Dedifferentiated amniotic fluid mesenchymal stem cell (primary cell): Measurements from ENCODE around the gene HOXA1.

Source experiments
- DNase-seq: peaks from one replicate; pipeline ENCODE4 v3.0.0-alpha.2; 2016; ENCODE audit errors: extremely low spot score

The HOXA1 gene

DNA sequence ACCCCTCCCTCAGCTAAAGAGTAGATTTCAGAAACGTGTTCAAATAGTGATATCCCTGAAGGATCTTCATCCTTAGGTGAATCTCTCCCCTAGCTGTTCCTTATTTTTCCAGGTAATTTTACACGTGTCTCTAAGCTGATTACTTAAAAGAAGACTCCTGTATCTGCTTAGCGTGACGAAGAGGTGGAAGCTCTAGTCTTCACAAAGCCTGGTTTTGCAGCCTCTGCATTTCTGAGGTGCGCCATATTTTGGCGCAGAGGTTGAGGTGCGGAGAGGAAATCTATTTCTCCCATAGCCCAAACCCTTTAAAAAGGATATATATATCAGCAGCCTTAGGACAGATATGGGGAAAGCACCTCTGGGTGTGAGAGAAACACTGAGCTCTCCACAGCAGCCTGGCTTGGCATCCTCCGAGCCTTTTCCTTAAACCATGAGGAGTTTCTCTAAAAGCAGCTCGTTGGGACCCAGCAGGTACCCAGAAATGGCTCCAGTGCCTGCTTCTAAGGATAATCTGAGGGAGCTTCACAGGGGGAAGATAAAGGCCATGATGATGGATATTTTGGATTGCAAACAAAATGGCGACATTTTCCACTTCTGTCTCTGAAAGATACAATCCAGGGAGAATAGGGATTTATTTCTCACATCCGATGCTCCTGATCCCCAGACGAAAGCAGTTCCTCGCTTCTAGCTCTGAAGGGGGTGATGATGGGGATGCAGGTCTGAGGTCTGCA lies 9.7 kb upstream of the HOXA1 start:
- no peak for DNase-seq

DNA sequence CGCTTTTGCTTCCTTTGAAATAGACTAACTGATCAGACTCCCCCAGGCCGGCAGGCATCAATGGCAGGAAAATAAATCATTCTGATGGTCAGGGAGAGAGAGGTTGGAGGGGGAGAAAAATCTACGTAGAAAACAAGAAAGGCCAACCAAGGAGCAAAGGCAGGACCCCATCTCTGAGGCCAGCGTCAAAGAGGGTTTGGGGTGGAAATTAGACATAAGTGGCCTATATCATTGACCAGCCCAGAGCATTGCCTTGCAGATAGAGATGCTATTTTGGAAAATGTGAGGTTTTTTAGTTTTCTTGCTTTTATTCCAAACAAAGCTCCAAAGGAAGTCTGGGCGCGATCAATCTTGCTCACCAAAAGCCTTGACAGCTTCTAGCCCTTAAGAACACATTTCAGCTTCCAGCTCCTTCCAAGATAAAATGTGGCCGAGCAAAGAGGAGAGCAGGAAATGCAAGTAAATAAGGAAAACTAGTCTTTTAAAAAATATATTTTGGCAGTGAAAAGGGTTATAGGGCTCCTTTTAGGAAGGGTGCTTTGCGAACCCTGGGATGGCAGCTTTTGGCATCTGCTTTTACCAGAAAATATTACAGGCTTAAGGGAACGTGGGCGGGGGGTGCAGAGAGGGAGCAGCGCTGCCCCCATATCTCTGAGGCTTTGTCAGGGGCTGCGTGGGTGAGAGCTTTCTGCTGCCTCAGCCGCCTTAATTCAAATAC lies 8.7 kb upstream of the HOXA1 start:
- DNase-seq, result no peak

DNA sequence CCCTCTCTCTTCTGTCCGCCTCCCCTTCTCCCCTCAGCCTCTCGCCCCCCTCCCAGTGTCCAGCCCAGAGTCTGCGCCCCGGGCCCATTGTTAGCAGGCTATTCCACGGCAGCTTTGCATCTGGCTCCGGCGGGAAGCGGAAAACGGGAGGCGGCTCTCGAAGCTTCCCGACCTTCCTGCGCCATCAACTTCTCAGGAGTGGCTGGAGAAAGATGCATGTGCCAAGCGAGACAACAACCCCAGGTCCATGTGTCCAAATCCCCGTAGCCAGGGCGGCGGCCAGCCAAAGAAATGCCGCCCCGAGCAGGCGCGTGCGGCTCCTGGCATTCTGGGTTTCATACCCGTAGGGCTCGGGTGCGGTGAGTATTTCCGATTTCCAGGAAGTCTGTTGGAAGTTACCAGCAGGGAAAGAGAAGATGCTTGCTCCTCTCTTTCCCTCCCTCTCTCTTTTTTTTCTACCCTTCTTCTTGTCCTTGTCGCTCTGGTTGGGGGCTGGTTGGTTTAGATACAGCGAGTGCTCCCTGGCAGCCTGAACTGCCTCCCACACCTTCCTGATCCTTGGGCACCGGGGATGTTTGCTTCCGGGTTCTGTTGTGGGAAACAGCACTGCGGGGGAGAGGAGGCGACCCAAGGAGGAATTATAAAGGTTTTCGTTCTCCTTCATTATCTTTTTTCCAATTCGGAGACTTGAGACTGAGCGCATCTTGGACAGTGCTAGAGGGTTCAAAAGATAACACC lies 7.9 kb upstream of the HOXA1 start:
- DNase-seq, result no peak

DNA sequence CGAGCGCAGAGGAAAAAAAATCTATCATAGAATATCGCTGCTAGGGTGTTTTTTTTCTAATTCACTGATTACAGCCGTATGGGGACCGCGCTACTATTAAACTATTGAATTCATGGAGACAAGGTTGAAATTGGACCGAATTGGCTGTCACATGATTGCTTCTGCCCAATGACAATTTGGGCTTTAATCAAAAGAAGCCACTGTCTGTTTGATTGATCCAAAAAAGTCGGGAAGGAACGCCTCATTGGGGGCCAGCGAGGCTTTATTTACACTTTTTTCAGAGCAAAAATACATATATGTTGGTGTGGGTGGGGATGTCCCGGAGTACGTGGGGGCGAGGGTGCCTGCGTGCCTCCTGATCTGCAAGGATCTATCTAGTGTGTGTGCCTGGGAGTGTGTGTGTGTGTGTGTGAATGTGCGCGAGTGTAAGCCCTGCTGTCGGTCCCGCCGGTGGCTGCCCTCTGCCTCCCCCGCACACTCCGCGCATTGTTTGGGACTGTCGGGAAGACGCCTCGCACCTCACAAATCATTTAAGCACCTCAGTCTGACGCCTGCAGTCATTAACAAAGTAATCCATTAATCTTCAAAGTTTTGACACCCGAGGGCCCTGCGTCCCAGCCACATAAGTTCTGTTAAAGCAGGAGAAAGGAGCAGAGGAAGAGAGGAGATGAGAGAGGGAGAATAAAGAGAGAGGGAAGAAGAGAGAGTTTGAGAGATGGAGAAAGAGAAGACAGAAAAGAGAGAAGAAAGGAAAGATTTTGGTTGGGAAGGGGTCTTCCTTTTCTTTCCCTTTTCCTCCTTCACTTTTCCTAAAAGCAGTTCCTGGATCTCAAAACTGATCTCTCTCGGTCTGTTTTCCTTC lies 7.0 kb upstream of the HOXA1 start, which contains the start of gene HOXA2:
HOXA2 (minus strand) TSS at position 103 of the 862 bp plus-strand sequence. CDS start 183 bp downstream, outside the sequence.
- DNase-seq, result no peak

- DNase-seq, result no peak
These were observed 6.3 kb upstream of the HOXA1 start for GRCh38 chr7:27101957-27102580.

- no peak for DNase-seq
These were observed 5.6 kb upstream of the HOXA1 start for GRCh38 chr7:27101171-27101956.

- DNase-seq, result no peak
These were observed 4.9 kb upstream of the HOXA1 start for GRCh38 chr7:27100694-27101170.

- no peak for DNase-seq
These were observed 3.9 kb upstream of the HOXA1 start for GRCh38 chr7:27099453-27100370.

DNA sequence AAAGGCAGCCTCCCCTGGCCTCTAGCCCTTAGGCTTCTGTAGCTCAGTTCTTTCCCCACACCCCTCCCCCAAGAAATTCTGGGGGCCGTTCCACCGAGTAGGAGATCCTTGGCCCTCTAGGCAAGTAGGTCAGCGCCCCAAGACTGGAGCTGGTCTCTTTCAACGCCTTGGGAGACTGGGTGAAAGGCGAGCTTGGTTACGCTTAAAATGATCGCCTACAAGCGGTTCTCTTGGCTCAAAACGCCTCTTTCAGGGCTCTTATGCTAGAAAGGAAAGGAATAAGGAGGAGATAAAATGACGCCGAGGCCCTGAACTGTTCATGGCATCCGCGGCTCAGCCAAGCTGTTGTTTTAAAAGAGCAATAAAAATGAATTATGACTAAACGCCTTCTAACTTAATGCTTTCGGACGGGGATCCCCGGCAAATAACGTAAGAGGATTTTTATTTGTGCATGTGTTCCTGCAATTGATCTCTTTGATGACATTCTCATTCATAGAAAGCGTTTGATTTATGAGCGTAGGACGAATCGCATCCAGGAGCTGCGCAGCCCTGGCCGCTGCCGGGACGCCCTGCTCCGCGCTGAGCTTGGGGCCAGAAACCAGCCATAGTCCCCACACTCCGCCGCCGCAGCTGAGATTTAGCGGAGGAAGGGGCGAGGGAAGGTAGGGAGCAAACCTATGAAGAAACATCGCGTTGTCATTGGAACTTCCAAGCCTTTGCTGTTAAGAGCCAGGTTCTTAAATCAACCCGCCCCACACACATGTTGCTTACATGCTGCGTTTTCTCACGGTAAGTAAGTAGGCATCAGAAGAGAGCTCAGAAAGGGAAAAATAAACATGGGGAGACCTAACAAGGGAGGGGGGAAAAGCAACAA lies 3.0 kb upstream of the HOXA1 start:
- no peak for DNase-seq

GRCh38 chr7:27097686-27098577 lies 2.1 kb upstream of the HOXA1 start:
- no peak for DNase-seq

- DNase-seq, result no peak
These were observed 1.1 kb upstream of the HOXA1 start for GRCh38 chr7:27096768-27097514.

GRCh38 chr7:27095050-27095896 lies 527 bp downstream of the HOXA1 start:
- DNase-seq, result no peak

- no peak for DNase-seq
These were observed 1.3 kb downstream of the HOXA1 start for GRCh38 chr7:27094304-27095049.

DNA sequence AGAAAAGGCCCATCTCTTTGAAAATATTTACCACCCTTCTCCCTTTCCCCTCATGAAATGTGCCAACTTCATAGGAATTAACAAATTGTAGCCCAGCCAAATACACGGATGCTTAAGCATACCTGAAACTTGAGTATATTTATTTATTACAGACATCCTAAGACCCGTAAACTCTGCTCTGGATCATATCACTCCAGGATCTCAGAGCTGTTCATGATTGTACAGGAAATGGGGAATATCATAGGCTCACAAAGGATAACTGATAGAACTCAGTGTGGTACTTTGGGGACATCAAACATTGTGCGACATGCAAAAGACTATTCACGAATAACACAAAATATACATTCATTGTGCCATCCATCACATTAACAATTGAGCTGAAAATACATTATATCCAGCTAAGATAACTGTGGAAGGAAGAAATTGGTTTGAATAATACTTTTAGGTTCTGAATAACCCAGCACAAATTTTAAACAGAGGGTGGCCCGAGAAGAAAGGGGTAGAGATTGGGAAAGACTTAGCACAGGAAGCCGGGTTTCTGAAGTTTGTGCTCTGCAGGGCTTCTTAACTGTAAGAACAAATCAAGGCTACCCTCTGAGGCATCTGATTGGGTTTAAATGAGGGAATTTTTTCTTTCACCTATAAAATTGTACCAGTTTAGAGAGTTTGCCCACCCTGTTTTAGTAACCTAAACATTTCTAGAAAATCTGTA lies 2.5 kb downstream of the HOXA1 start:
- DNase-seq, result no peak
